Trophoblast cell (in vitro differentiated cells and primary cell): Measurements from ENCODE around the gene ZNF385C.

Experiments used
- DNase-seq, 2 donors: peaks; one replicate each; pipeline ENCODE4 v3.0.0-alpha.2; 2016
- H2AFZ ChIP-seq: 2 replicates; pipeline ENCODE4 v1.6.1; 2013; ENCODE audit warnings: low read length, moderate library complexity, mild to moderate bottlenecking; ENCODE audit not compliant: insufficient read depth, poor library complexity
- H2AK5ac ChIP-seq: 2 replicates; pipeline ENCODE4 v1.6.1; 2013; ENCODE audit warnings: mild to moderate bottlenecking, low read length
- H2BK120ac ChIP-seq: 2 replicates; pipeline ENCODE4 v1.6.1; 2013; ENCODE audit warnings: low read length, mild to moderate bottlenecking, moderate library complexity; ENCODE audit not compliant: insufficient read depth, poor library complexity
- H2BK12ac ChIP-seq: 2 replicates; pipeline ENCODE4 v1.6.1; 2013; ENCODE audit warnings: mild to moderate bottlenecking, low read length, moderate library complexity
- H2BK5ac ChIP-seq: 2 replicates; pipeline ENCODE4 v1.6.1; 2013; ENCODE audit warnings: low read length, low read depth, moderate library complexity, mild to moderate bottlenecking; ENCODE audit not compliant: poor library complexity
- H3K14ac ChIP-seq: 2 replicates; pipeline ENCODE4 v1.6.1; 2013; ENCODE audit warnings: mild to moderate bottlenecking, low read length
- H3K18ac ChIP-seq: 2 replicates; pipeline ENCODE4 v1.6.1; 2013; ENCODE audit warnings: mild to moderate bottlenecking, low read length
- H3K23ac ChIP-seq: 2 replicates; pipeline ENCODE4 v1.6.1; 2013; ENCODE audit warnings: low read length
- H3K27ac ChIP-seq: 2 replicates; pipeline ENCODE4 v1.5.1; 2013; ENCODE audit warnings: low read depth, mild to moderate bottlenecking, inconsistent platforms, low read length, moderate library complexity
- H3K27me3 ChIP-seq: 2 replicates; pipeline ENCODE4 v1.6.1; 2013; ENCODE audit warnings: inconsistent platforms, mild to moderate bottlenecking, low read length, moderate library complexity; ENCODE audit not compliant: insufficient read depth
- H3K36me3 ChIP-seq, 2 experiments: 1 replicate in 1 of 2; 2 replicates in 1 of 2; pipeline ENCODE4 v1.6.1; 2013; ENCODE audit warnings: low read length in 2 of 2, mild to moderate bottlenecking in 2 of 2, moderate library complexity in 1 of 2; ENCODE audit not compliant: insufficient read depth in 2 of 2, control insufficient read depth in 1 of 2
- H3K4ac ChIP-seq: 2 replicates; pipeline ENCODE4 v1.6.1; 2013; ENCODE audit warnings: low read depth, mild to moderate bottlenecking, low read length, moderate library complexity
- H3K4me1 ChIP-seq, 2 experiments: 1 replicate in 1 of 2; 2 replicates in 1 of 2; pipeline ENCODE4 v1.6.1; 2013; ENCODE audit warnings: low read length in 2 of 2, mild to moderate bottlenecking in 2 of 2, moderate library complexity in 1 of 2; ENCODE audit not compliant: insufficient read depth in 2 of 2, control insufficient read depth in 1 of 2
- H3K4me2 ChIP-seq: 2 replicates; pipeline ENCODE4 v1.6.1; 2013; ENCODE audit warnings: inconsistent platforms, mild to moderate bottlenecking, low read length, moderate library complexity
- H3K4me3 ChIP-seq: 2 replicates; pipeline ENCODE4 v1.5.1; 2013; ENCODE audit warnings: mild to moderate bottlenecking, low read depth, low read length, inconsistent platforms
- H3K79me1 ChIP-seq: one replicate; pipeline ENCODE4 v1.6.1; 2013; ENCODE audit warnings: low read length
- H3K79me2 ChIP-seq: 2 replicates; pipeline ENCODE4 v1.6.1; 2013; ENCODE audit warnings: low read length, mild to moderate bottlenecking; ENCODE audit not compliant: control insufficient read depth, insufficient read depth, poor library complexity
- H3K9ac ChIP-seq: 2 replicates; pipeline ENCODE4 v1.6.1; 2013; ENCODE audit warnings: mild to moderate bottlenecking, low read length
- H3K9me3 ChIP-seq: 2 replicates; pipeline ENCODE4 v1.6.1; 2013; ENCODE audit warnings: low read depth, mild to moderate bottlenecking, control low read depth, inconsistent platforms, low read length; ENCODE audit not compliant: insufficient read depth
- H4K12ac ChIP-seq: 2 replicates; pipeline ENCODE4 v1.6.1; 2013; ENCODE audit warnings: low read depth, mild to moderate bottlenecking, low read length, moderate library complexity
- H4K8ac ChIP-seq: 2 replicates; pipeline ENCODE4 v1.6.1; 2013; ENCODE audit warnings: low read depth, mild to moderate bottlenecking, low read length, moderate library complexity
- H4K91ac ChIP-seq: one replicate; pipeline ENCODE4 v1.6.1; 2013; ENCODE audit warnings: low read depth, mild to moderate bottlenecking, low read length, moderate library complexity
- WGBS: extraction: QIAGEN DNeasy Blood & Tissue Kit; methylation state at CpG from one replicate; pipeline ENCODE4 v1.1.7; 2013; ENCODE audit warnings: missing lambda C conversion rate; ENCODE audit not compliant: insufficient read length, insufficient coverage; ENCODE audit errors: extremely low coverage; 5-methylcytosine and 5-hydroxymethylcytosine counted together

Gene ZNF385C

GRCh38 chr17:41982026-41982760, 116.1 kb downstream of the ZNF385C start:
- Histone ChIP-seq H3K27me3 (no peaks in the 10 kb centered on the region), H3K36me3 (peaks cover 50 to 65% of the 10 kb centered on the region in 2 experiments), H4K91ac (no peak overlapping the region), H3K14ac (no peak overlapping the region), H4K12ac (no peak overlapping the region), H2BK5ac (no peak overlapping the region), H2BK12ac (no peak overlapping the region), H3K4me1 (peaks cover 0 to 4% of the 10 kb centered on the region in 2 experiments), H3K4me3 (no peak overlapping the region), H3K9me3 (no peaks in the 10 kb centered on the region), H3K9ac (no peak overlapping the region), H2AFZ (no peak overlapping the region), H2BK120ac (no peak overlapping the region), H3K4me2 (no peak overlapping the region), H3K27ac (no peak overlapping the region), H3K4ac (no peak overlapping the region), H2AK5ac (no peak overlapping the region), H4K8ac (no peak overlapping the region), H3K79me2 (no peaks in the 10 kb centered on the region), H3K18ac (no peak overlapping the region), H3K79me1 (no peaks in the 10 kb centered on the region), H3K23ac (no peak overlapping the region)
- no peak for DNase-seq
- WGBS = no CpG with 5 or more reads among the region's 14 CpGs

DNA sequence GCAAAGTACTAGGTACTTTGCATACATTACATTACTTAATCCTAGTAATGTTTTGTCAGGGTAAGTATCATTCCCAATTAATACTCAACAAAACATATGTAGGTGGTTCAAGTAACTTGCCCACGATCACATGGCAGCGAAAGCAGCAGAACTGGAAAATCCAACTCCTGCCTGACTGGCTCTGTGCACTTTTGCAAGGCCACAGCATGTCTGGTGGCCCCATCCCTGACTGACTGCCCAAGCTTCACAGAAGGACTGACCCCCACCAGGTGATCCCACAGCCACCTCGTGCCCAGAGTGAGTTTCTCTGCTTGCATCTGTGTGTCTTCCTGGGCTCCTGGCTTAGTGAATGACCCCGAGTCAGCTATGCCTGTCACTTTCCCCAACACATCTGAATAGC, 120.3 kb downstream of the ZNF385C start:
- Histone ChIP-seq H3K4me3 (no peak overlapping the region), H4K12ac (no peak overlapping the region), H3K9me3 (no peaks in the 10 kb centered on the region), H3K36me3 (peaks cover 72 to 81% of the 10 kb centered on the region in 2 experiments), H2AFZ (no peak overlapping the region), H3K9ac (no peak overlapping the region), H2BK12ac (no peak overlapping the region), H3K4ac (no peak overlapping the region), H3K23ac (no peak overlapping the region), H2BK120ac (no peak overlapping the region), H3K27ac (no peak overlapping the region), H4K8ac (no peak overlapping the region), H3K79me1 (no peaks in the 10 kb centered on the region), H3K27me3 (no peaks in the 10 kb centered on the region), H4K91ac (no peak overlapping the region), H3K79me2 (no peaks in the 10 kb centered on the region), H3K4me2 (no peak overlapping the region), H3K14ac (no peak overlapping the region), H2AK5ac (no peak overlapping the region), H3K4me1 (peaks cover 0 to 4% of the 10 kb centered on the region in 2 experiments), H2BK5ac (no peak overlapping the region), H3K18ac (no peak overlapping the region)
- DNase-seq = peak in 1 of 2 donors; percentile 26
- no CpG with 5 or more reads among the region's 4 CpGs for WGBS

- Histone ChIP-seq H3K79me2 (no peaks in the 10 kb centered on the region), H3K4me1 (peaks cover 0 to 4% of the 10 kb centered on the region in 2 experiments), H3K4me2 (no peak overlapping the region), H3K27me3 (no peaks in the 10 kb centered on the region), H4K91ac (no peak overlapping the region), H3K18ac (no peak overlapping the region), H2AFZ (no peak overlapping the region), H3K4ac (no peak overlapping the region), H4K8ac (no peak overlapping the region), H3K23ac (no peak overlapping the region), H3K27ac (no peak overlapping the region), H3K14ac (no peak overlapping the region), H2BK120ac (no peak overlapping the region), H3K79me1 (no peaks in the 10 kb centered on the region), H3K36me3 (peaks cover 71 to 80% of the 10 kb centered on the region in 2 experiments), H2BK5ac (no peak overlapping the region), H3K4me3 (no peak overlapping the region), H4K12ac (no peak overlapping the region), H3K9me3 (no peaks in the 10 kb centered on the region), H2BK12ac (no peak overlapping the region), H2AK5ac (no peak overlapping the region), H3K9ac (no peak overlapping the region)
- no peak for DNase-seq
- WGBS = no CpG with 5 or more reads among the region's 11 CpGs
These were observed 122.0 kb downstream of the ZNF385C start for GRCh38 chr17:41976142-41976768.
